ENCODE results near the gene LAIR2. TPM values are rescaled to one million over a fixed set of nuclear protein-coding genes. Genes with fewer than 3 reads are reported as not detected.

The LAIR2 gene, protein sequence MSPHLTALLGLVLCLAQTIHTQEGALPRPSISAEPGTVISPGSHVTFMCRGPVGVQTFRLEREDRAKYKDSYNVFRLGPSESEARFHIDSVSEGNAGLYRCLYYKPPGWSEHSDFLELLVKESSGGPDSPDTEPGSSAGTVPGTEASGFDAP
- total RNA-seq, result not detected

DNA sequence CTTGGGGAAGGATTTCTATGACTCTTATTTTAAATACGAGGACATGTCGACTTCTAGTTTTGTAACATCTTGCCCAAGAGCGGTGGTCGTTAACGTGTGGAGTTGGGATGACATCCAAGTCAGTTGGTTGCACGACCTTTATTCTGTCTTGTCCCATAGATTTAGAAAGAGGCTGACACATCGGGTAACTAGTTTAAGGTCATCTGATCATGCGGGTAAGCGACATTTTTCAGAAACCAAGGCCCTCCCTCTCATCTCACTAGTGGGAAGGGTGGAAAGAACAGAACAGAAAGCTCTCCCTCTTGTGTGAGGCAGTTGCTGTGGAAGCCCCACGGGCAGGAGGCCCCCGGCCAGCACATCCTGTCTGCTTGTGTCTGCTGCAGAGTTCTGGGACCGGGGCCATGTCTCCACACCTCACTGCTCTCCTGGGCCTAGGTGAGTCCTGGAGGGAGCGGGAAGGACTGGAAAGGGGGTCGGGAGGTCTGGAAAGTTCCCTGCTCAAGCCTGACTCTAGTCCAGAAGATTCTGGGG is at the start of gene LAIR2:
LAIR2 (plus strand) TSS at position 314 of the 531 bp plus-strand sequence; CDS start at position 402, 88 bp downstream.
- no peaks in the 10 kb centered on the region for H3K9me3 ChIP-seq
- no peak for DNase-seq
- intact Hi-C loops (cut with DNase I; ENCODE audit: low total_unique reads), result no loop called here
- no peaks in the 10 kb centered on the region for H3K4me1 ChIP-seq
- H3K27me3 ChIP-seq, result no peaks in the 10 kb centered on the region
- TF ChIP-seq CTCF (IDR thresholded peaks at IDR 0.05) (no peak), POLR2A (IDR thresholded peaks at IDR 0.05) (no peak)
- no peak within 1 kb of the TSS for H3K27ac ChIP-seq
- H3K4me3 ChIP-seq, result no peak within 1 kb of the TSS
- no peaks in the 10 kb centered on the region for H3K36me3 ChIP-seq

DNA sequence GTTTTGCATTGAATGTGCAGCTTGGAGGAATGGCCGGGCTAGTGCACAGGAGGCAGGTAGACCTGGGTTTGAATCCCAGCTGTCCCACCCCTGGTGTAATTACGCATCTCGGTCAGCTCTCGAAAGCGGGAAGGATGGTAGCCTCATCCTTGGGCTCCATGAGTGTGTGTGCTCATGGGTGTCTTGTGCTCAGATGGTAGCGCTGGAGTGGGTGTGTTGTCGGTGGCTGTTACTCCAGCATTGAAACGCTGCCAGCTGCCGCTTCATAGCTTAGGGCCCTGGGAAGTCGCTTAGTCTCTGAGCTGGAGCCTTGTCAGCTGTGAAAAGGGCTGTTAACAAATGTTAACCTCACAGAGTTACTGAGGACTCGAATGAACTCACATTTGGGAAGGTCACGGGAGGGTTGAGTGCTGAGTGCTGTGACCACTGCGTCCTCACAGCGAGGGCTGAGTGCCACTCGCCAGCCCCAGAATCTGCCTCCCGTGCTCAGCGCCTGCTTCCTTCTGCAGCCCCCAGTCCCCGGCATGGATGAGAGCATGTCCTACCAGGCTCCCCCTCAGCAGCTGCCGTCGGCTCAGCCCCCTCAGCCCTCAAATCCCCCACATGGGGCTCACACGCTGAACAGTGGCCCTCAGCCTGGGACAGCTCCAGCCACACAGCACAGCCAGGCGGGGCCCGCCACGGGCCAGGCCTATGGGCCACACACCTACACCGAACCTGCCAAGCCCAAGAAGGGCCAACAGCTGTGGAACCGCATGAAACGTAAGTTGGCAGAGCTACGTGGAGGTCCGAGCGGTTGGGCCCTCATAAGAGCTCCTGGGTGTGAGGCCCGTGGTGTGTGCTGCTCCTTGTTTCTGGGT is 48.5 kb upstream of the LAIR2 start:
- Histone ChIP-seq H3K9me3 (no peaks in the 10 kb centered on the region), H3K36me3 (no peaks in the 10 kb centered on the region), H3K27ac (no peak overlapping the region), H3K27me3 (no peaks in the 10 kb centered on the region), H3K4me3 (no peak overlapping the region), H3K4me1 (peaks cover 11 to 15% of the 10 kb centered on the region in 2 donors)
- intact Hi-C loops (cut with DNase I; ENCODE audit: low total_unique reads), result no loop called here
- TF ChIP-seq POLR2A (IDR thresholded peaks at IDR 0.05) (no peak), CTCF (IDR thresholded peaks at IDR 0.05) (no peak)
- no peak for DNase-seq

DNA sequence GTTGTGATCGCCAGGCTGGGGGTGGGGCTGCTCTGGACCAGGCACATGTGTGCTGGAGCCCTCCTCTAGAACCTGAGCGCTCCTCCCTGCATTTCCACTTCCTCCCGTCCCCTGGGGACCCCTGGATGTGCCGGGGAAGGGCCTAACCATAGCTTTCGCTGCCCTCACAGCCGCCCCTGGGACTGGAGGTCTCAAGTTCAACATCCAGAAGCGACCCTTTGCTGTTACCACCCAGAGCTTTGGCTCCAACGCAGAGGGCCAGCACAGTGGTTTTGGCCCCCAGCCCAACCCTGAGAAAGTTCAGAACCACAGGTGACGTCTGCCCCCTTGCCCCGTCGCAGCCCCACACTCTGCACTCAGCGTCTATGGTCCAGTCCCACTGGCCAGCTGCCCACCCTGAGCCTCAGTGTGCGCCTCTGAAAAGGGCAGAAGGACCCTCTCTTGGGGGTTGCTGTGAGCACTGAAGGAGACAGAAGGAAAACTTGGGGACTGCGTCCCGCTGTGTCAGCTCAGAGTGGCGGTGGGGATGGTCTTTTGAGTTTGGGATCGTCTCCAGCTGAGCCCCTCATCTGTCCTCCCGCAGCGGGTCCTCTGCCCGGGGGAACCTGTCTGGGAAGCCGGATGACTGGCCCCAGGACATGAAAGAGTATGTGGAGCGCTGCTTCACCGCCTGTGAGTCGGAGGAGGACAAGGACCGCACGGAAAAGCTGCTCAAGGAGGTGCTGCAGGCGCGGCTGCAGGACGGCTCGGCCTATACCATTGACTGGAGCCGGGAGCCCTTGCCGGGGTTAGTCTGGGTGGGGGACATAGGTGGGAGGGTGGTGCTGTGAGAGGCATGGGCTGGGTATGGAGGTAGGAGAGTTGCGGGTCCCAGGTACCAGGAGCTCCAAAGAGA is 47.6 kb upstream of the LAIR2 start:
- H3K27me3 ChIP-seq, result no peaks in the 10 kb centered on the region
- no peaks in the 10 kb centered on the region for H3K9me3 ChIP-seq
- no peak for DNase-seq
- TF ChIP-seq CTCF (IDR thresholded peaks at IDR 0.05) (no peak), POLR2A (IDR thresholded peaks at IDR 0.05) (no peak)
- H3K36me3 ChIP-seq, result no peaks in the 10 kb centered on the region
- H3K4me3 ChIP-seq, result no peak overlapping the region
- intact Hi-C loops (cut with DNase I; ENCODE audit: low total_unique reads), result no loop called here
- no peak overlapping the region for H3K27ac ChIP-seq
- H3K4me1 ChIP-seq, result peaks cover 11 to 13% of the 10 kb centered on the region in 2 donors

DNA sequence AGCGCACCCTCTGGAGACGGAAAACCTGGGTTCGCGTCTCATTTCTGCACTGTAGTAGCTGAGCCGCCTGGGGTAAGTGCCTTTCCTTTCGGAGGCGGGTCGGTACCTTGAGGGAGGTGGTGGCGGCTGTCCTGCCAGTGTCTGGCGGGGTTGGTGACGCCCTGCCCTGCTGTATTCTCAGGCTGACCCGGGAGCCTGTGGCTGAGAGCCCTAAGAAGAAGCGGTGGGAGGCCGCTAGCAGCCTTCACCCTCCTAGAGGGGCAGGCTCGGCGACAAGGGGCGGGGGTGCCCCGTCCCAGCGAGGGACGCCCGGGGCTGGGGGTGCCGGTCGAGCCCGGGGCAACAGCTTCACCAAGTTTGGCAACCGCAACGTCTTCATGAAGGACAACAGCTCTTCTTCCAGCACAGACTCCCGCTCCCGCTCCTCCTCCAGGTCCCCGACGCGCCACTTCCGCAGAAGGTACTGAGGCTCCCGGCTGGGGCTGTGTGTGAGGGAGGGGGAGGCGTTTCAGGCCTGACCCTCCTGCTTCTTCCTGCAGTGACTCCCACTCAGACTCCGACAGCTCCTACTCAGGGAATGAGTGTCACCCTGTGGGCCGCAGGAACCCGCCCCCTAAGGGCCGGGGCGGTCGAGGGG is 46.7 kb upstream of the LAIR2 start:
- no peaks in the 10 kb centered on the region for H3K9me3 ChIP-seq
- intact Hi-C loops (cut with DNase I; ENCODE audit: low total_unique reads), result no loop called here
- H3K27ac ChIP-seq, result no peak overlapping the region
- peaks cover 4 to 7% of the 10 kb centered on the region in 2 donors for H3K4me1 ChIP-seq
- H3K27me3 ChIP-seq, result no peaks in the 10 kb centered on the region
- no peaks in the 10 kb centered on the region for H3K36me3 ChIP-seq
- no peak overlapping the region for H3K4me3 ChIP-seq
- TF ChIP-seq POLR2A (IDR thresholded peaks at IDR 0.05) (no peak), CTCF (IDR thresholded peaks at IDR 0.05) (no peak)
- DNase-seq, result no peak

Measured in uterus (tissue), 4 donors.